B cell (primary cell): ENCODE measurements around the gene RABL2B.

Experiments used
- CTCF ChIP-seq: fragments of 200-600 bp; IDR thresholded peaks from one replicate; pipeline ENCODE4 v1.8.0; 2022; ENCODE audit warnings: antibody characterized with exemption, mild to moderate bottlenecking
- EZH2 ChIP-seq: IDR thresholded peaks from 2 replicates; pipeline ENCODE4 v1.6.1; 2012; ENCODE audit warnings: borderline replicate concordance, low read depth, mild to moderate bottlenecking, moderate library complexity, low read length; ENCODE audit not compliant: insufficient read depth, poor library complexity, severe bottlenecking

- TF ChIP-seq CTCF (no peak), EZH2 (no peak)
Measured at GRCh38 chr22:50727678-50728522, 55.5 kb downstream of the RABL2B start.
